ENCODE measurements around the gene NR2E1.

Gene NR2E1

GRCh38 chr6:108200631-108201030, 34.8 kb downstream of the NR2E1 start:
- peak; percentile 40 for DNase-seq (ENCODE audit: low read depth, low spot score)
- H3K27ac ChIP-seq = no peak overlapping the region

- no peak for DNase-seq (ENCODE audit: low read depth, low spot score)
- no peak overlapping the region for H3K27ac ChIP-seq
Observed at GRCh38 chr6:108203189-108204112, 37.6 kb downstream of the NR2E1 start.

- no peak overlapping the region for H3K27ac ChIP-seq
- DNase-seq (ENCODE audit: low read depth, low spot score) = no peak
Observed at GRCh38 chr6:108207013-108207412, 41.2 kb downstream of the NR2E1 start.

GRCh38 chr6:108209738-108210137, 43.9 kb downstream of the NR2E1 start:
- H3K27ac ChIP-seq = no peak overlapping the region
- no peak for DNase-seq (ENCODE audit: low read depth, low spot score)

- no peak for DNase-seq (ENCODE audit: low read depth, low spot score)
- no peak overlapping the region for H3K27ac ChIP-seq
Observed at GRCh38 chr6:108210556-108210955, 44.7 kb downstream of the NR2E1 start.

- no peak for DNase-seq (ENCODE audit: low read depth, low spot score)
- no peak overlapping the region for H3K27ac ChIP-seq
Observed at GRCh38 chr6:108211671-108212070, 45.8 kb downstream of the NR2E1 start.

GRCh38 chr6:108222064-108222463, 56.2 kb downstream of the NR2E1 start:
- no peak for DNase-seq (ENCODE audit: low read depth, low spot score)
- H3K27ac ChIP-seq = no peak overlapping the region

GRCh38 chr6:108222504-108222903, 56.7 kb downstream of the NR2E1 start:
- no peak overlapping the region for H3K27ac ChIP-seq
- no peak for DNase-seq (ENCODE audit: low read depth, low spot score)

GRCh38 chr6:108227290-108227689, 61.5 kb downstream of the NR2E1 start:
- no peak for DNase-seq (ENCODE audit: low read depth, low spot score)

GRCh38 chr6:108228416-108228815, 62.6 kb downstream of the NR2E1 start:
- DNase-seq (ENCODE audit: low read depth, low spot score) = no peak
- no peak overlapping the region for H3K27ac ChIP-seq

More at GRCh38 chr6:108227290-108227689, 61.5 kb downstream of the NR2E1 start:
- H3K27ac ChIP-seq = no peak overlapping the region

- no peak overlapping the region for H3K27ac ChIP-seq
- DNase-seq (ENCODE audit: low read depth, low spot score) = no peak
Observed at GRCh38 chr6:108235127-108235526, 69.3 kb downstream of the NR2E1 start.

- H3K27ac ChIP-seq = no peak overlapping the region
- no peak for DNase-seq (ENCODE audit: low read depth, low spot score)
Observed at GRCh38 chr6:108236791-108237190, 71.0 kb downstream of the NR2E1 start.

- no peak overlapping the region for H3K27ac ChIP-seq
- DNase-seq (ENCODE audit: low read depth, low spot score) = no peak
Observed at GRCh38 chr6:108238322-108238721, 72.5 kb downstream of the NR2E1 start.
